Psoas muscle (tissue), 8 donors: Measurements from ENCODE around the gene MAGI2. TPM values are rescaled to one million over a fixed set of nuclear protein-coding genes. Genes with fewer than 3 reads are reported as not detected.

Experiments used
- ATAC-seq, 4 donors: fragments of 200-7000 bp; cut with Tn5 transposase; one replicate each; pipeline ENCODE4 v1.9.1; 2020; ENCODE audit warnings: moderate library complexity in 3 of 4, mild to moderate bottlenecking in 2 of 4
- DNase-seq, 2 donors: peaks; one replicate each; pipeline ENCODE4 v3.0.0-alpha.2; 2020
- H3K27ac ChIP-seq: fragments of 200-600 bp; one replicate; pipeline ENCODE4 v1.8.0; 2022
- H3K27me3 ChIP-seq, 3 donors: fragments of 200-600 bp in 1 of 3; one replicate each; pipeline versions ENCODE4 v1.6.1 to v1.8.0; 2013 to 2022; ENCODE audit warnings: low read length in 2 of 3, mild to moderate bottlenecking in 2 of 3, moderate library complexity in 1 of 3; ENCODE audit not compliant: insufficient read depth in 3 of 3
- H3K36me3 ChIP-seq, 2 donors: fragments of 200-600 bp in 1 of 2; one replicate each; pipeline versions ENCODE4 v1.6.1 to v1.8.0; 2013 to 2022; ENCODE audit warnings: low read depth in 1 of 2, mild to moderate bottlenecking in 1 of 2, moderate library complexity in 1 of 2; ENCODE audit not compliant: insufficient read depth in 1 of 2
- H3K4me1 ChIP-seq: fragments of 200-600 bp; one replicate; pipeline ENCODE4 v1.8.0; 2022
- H3K4me3 ChIP-seq: fragments of 200-600 bp; one replicate; pipeline ENCODE4 v1.8.0; 2022; ENCODE audit warnings: mild to moderate bottlenecking
- H3K9me3 ChIP-seq: fragments of 200-600 bp; one replicate; pipeline ENCODE4 v1.8.0; 2022
- CTCF ChIP-seq: fragments of 200-600 bp; IDR thresholded peaks from one replicate; pipeline ENCODE4 v1.8.0; 2022; ENCODE audit warnings: antibody characterized with exemption
- WGBS, 3 donors: extraction: QIAGEN DNeasy Blood & Tissue Kit; methylation state at CpG; one replicate each; pipeline versions ENCODE4 v1.1.6 to v1.1.7; 2013; 5-methylcytosine and 5-hydroxymethylcytosine counted together
- intact Hi-C, 2 donors: fragments of 100-400 bp; cut with DNase I; formaldehyde crosslinking; loops; one replicate each; pipeline versions ENCODE4 v1.11.0 to v1.14.2; 2022
- polyA plus RNA-seq, 3 donors: library from polyadenylated mRNA; stranded (reverse); fragments of 200-250 nt; gene quantifications; one replicate each; pipeline ENCODE4 v1.2.3, GENCODE V29; 2013
- total RNA-seq, 4 donors: library from RNA; stranded (reverse); fragmentation: NEBNext Ultra II Directional in 2 of 4; extraction: Animal tissue kit (Norgen Biotek cat#: 25700) in 2 of 4; gene quantifications; one replicate each; pipeline versions ENCODE4 v1.2.1 to v1.2.4, GENCODE V29; 2021 to 2023
- donor health status: healthy with polysubstance abuse.
- donor health status: DM: no; HTN: no; CAD: no; lungs with moderate emphysema.
- donor health status: Bipolar disorder and iron deficiency.
- donor health status: healthy.
- donor health status: DM: yes; HTN: yes; CAD: no.
- donor health status: DM: no; HTN: no; CAD: no.
- donor health status: DM: no; HTN: no; CAD: no.
- donor health status: DM: yes; HTN: yes; CAD: no.

The MAGI2 gene
- total and polyA plus RNA-seq, 7 donors, result 0.46 to 2.5 (median 1.4) TPM

- intact Hi-C loops, result no loop called here
- DNase-seq, result no peak
Measured at GRCh38 chr7:78101076-78101475, 1352.4 kb downstream of the MAGI2 start.

GRCh38 chr7:78099715-78100394 is 1353.6 kb downstream of the MAGI2 start:
- ATAC-seq (no peak), DNase-seq (no peak)
- H3K27me3 ChIP-seq, result no peaks in the 10 kb centered on the region
- TF ChIP-seq CTCF, result no peak
- H3K4me3 ChIP-seq, result no peak overlapping the region
- no peak overlapping the region for H3K27ac ChIP-seq
- H3K9me3 ChIP-seq, result no peaks in the 10 kb centered on the region
- WGBS, 3 donors, result 67 to 92% (median 67%) methylated on average over 3 of the region's 3 CpGs
- H3K36me3 ChIP-seq, result no peaks in the 10 kb centered on the region
- intact Hi-C loops, result no loop called here
- no peaks in the 10 kb centered on the region for H3K4me1 ChIP-seq

More at GRCh38 chr7:78101076-78101475, 1352.4 kb downstream of the MAGI2 start:
- no peak for ATAC-seq
- H3K27ac ChIP-seq, result no peak overlapping the region
- H3K9me3 ChIP-seq, result no peaks in the 10 kb centered on the region
- no peaks in the 10 kb centered on the region for H3K4me1 ChIP-seq
- no peaks in the 10 kb centered on the region for H3K27me3 ChIP-seq
- no peak overlapping the region for H3K4me3 ChIP-seq
- H3K36me3 ChIP-seq, result no peaks in the 10 kb centered on the region
- TF ChIP-seq CTCF, result no peak

- intact Hi-C loops, result no loop called here
- Histone ChIP-seq H3K9me3 (no peaks in the 10 kb centered on the region), H3K36me3 (no peaks in the 10 kb centered on the region), H3K27me3 (peaks cover 0 to 3% (median 0%) of the 10 kb centered on the region in 3 donors), H3K27ac (no peak overlapping the region), H3K4me1 (no peaks in the 10 kb centered on the region), H3K4me3 (no peak overlapping the region)
- no peak for TF ChIP-seq CTCF
- no peak for DNase-seq
- ATAC-seq, result no peak
Measured at GRCh38 chr7:78095549-78095948, 1357.9 kb downstream of the MAGI2 start.

- WGBS, 3 donors, result 64 to 71% (median 70%) methylated on average over 3 of the region's 3 CpGs
- Histone ChIP-seq H3K4me1 (no peaks in the 10 kb centered on the region), H3K27ac (no peak overlapping the region), H3K4me3 (no peak overlapping the region), H3K27me3 (peaks cover 0 to 3% (median 0%) of the 10 kb centered on the region in 3 donors), H3K36me3 (no peaks in the 10 kb centered on the region), H3K9me3 (no peaks in the 10 kb centered on the region)
- DNase-seq (no peak), ATAC-seq (no peak)
- no peak for TF ChIP-seq CTCF
- intact Hi-C loops, result no loop called here
Measured at GRCh38 chr7:78092331-78092730, 1361.1 kb downstream of the MAGI2 start.

GRCh38 chr7:78090616-78091015 is 1362.9 kb downstream of the MAGI2 start:
- H3K9me3 ChIP-seq, result no peaks in the 10 kb centered on the region
- ATAC-seq (no peak), DNase-seq (no peak)
- H3K27ac ChIP-seq, result no peak overlapping the region
- intact Hi-C loops, result no loop called here
- H3K36me3 ChIP-seq, result no peaks in the 10 kb centered on the region
- H3K4me1 ChIP-seq, result no peaks in the 10 kb centered on the region
- H3K4me3 ChIP-seq, result no peak overlapping the region
- TF ChIP-seq CTCF, result no peak
- H3K27me3 ChIP-seq, result peaks cover 0 to 3% (median 0%) of the 10 kb centered on the region in 3 donors
